IMR-90 (cell line): ENCODE data around the gene PTGER4. TPM values are rescaled to one million over a fixed set of nuclear protein-coding genes. Genes with fewer than 3 reads are reported as not detected.

ENCODE experiments used
- ATAC-seq: fragments of 200-7000 bp; cut with Tn5 transposase; 2 replicates; pipeline ENCODE4 v1.9.1; 2020; ENCODE audit warnings: low read depth, mild to moderate bottlenecking, moderate library complexity
- BruUV-seq: library from RNA; stranded (reverse); fragments of 400-500 nt; replicated peaks from 2 replicates; lab custom pipeline; 2021; lab: Mats Ljungman, UMichigan
- CTCF ChIA-PET: fragments of 300-600 bp; formaldehyde crosslinking; extraction: SDS; loops from one replicate; lab custom pipeline; 2021; ENCODE audit warnings: antibody characterized with exemption; lab: Yijun Ruan, JAX
- POLR2A ChIA-PET: fragments of 300-600 bp; sonication (Branson Sonifier 250); formaldehyde crosslinking; loops from one replicate; lab custom pipeline; 2022; ENCODE audit warnings: antibody characterized with exemption; ENCODE audit not compliant: unreplicated experiment; lab: Charles Lee
- DNase-seq: peaks from one replicate; pipeline ENCODE4 v3.0.0; 2013
- H2AFZ ChIP-seq: replicated peaks from 2 replicates; pipeline ENCODE3; 2013; ENCODE audit warnings: low read length, mild to moderate bottlenecking; ENCODE audit not compliant: poor library complexity
- H2AK5ac ChIP-seq: 2 replicates; pipeline ENCODE4 v1.6.1; 2013; ENCODE audit warnings: low read depth, low read length, inconsistent platforms
- H2AK9ac ChIP-seq: replicated peaks from 2 replicates; pipeline ENCODE3; 2013; ENCODE audit warnings: mild to moderate bottlenecking, low read depth, low read length, moderate library complexity; ENCODE audit not compliant: poor library complexity
- H2BK120ac ChIP-seq: 2 replicates; pipeline ENCODE4 v1.6.1; 2013; ENCODE audit warnings: low read depth, low read length, inconsistent platforms
- H2BK15ac ChIP-seq: 3 replicates; pipeline ENCODE4 v1.6.1; 2013; ENCODE audit warnings: low read depth, low read length, inconsistent platforms
- H2BK20ac ChIP-seq: 2 replicates; pipeline ENCODE4 v1.6.1; 2013; ENCODE audit warnings: low read depth, mild to moderate bottlenecking, inconsistent platforms, low read length, moderate library complexity
- H2BK5ac ChIP-seq: 2 replicates; pipeline ENCODE4 v1.6.1; 2013; ENCODE audit warnings: mild to moderate bottlenecking, low read depth, low read length, inconsistent platforms; ENCODE audit not compliant: poor library complexity, severe bottlenecking
- H3K14ac ChIP-seq: replicated peaks from 2 replicates; pipeline ENCODE4 v1.6.1; 2013; ENCODE audit warnings: low read depth, low read length, inconsistent platforms
- H3K18ac ChIP-seq: 2 replicates; pipeline ENCODE4 v1.6.1; 2013; ENCODE audit warnings: low read depth, low read length, control low read depth
- H3K23ac ChIP-seq: 2 replicates; pipeline ENCODE4 v1.6.1; 2013; ENCODE audit warnings: low read depth, low read length, inconsistent platforms
- H3K27ac ChIP-seq: 2 replicates; pipeline ENCODE4 v1.5.1; 2013; ENCODE audit warnings: mild to moderate bottlenecking, control low read depth, low read length; ENCODE audit not compliant: insufficient read depth
- H3K27me3 ChIP-seq: 2 replicates; pipeline ENCODE4 v1.6.1; 2013; ENCODE audit warnings: low read length; ENCODE audit not compliant: control insufficient read depth, insufficient read depth
- H3K36me3 ChIP-seq: 2 replicates; pipeline ENCODE4 v1.6.1; 2013; ENCODE audit warnings: low read length, mixed read lengths; ENCODE audit not compliant: control insufficient read depth, insufficient read depth
- H3K4ac ChIP-seq: 2 replicates; pipeline ENCODE4 v1.6.1; 2013; ENCODE audit warnings: low read depth, low read length, inconsistent platforms
- H3K4me1 ChIP-seq: 2 replicates; pipeline ENCODE4 v1.6.1; 2013; ENCODE audit warnings: low read length, mixed read lengths; ENCODE audit not compliant: control insufficient read depth, insufficient read depth
- H3K4me2 ChIP-seq: 2 replicates; pipeline ENCODE4 v1.6.1; 2013; ENCODE audit warnings: low read depth, mild to moderate bottlenecking, control low read depth, low read length, moderate library complexity
- H3K4me3 ChIP-seq: 2 replicates; pipeline ENCODE4 v1.5.1; 2013; ENCODE audit warnings: low read depth, mild to moderate bottlenecking, control low read depth, low read length, moderate library complexity; ENCODE audit not compliant: insufficient read depth
- H3K56ac ChIP-seq: 2 replicates; pipeline ENCODE4 v1.6.1; 2013; ENCODE audit warnings: low read length, inconsistent platforms; ENCODE audit not compliant: insufficient read depth; ENCODE audit errors: extremely low read depth
- H3K79me1 ChIP-seq, 2 experiments: 2 replicates each; pipeline ENCODE4 v1.6.1; 2013; ENCODE audit warnings: low read length in 2 of 2, inconsistent platforms in 1 of 2, low read depth in 1 of 2
- H3K9ac ChIP-seq: 2 replicates; pipeline ENCODE4 v1.6.1; 2013; ENCODE audit warnings: low read depth, low read length, control low read depth
- H3K9me1 ChIP-seq: 2 replicates; pipeline ENCODE4 v1.6.1; 2013; ENCODE audit warnings: low read length, inconsistent platforms; ENCODE audit not compliant: insufficient read depth
- H3K9me3 ChIP-seq: 2 replicates; pipeline ENCODE4 v1.6.1; 2013; ENCODE audit warnings: low read length; ENCODE audit not compliant: control insufficient read depth, insufficient read depth
- H4K20me1 ChIP-seq: 2 replicates; pipeline ENCODE4 v1.6.1; 2013; ENCODE audit warnings: low read length, inconsistent platforms; ENCODE audit not compliant: insufficient read depth
- H4K5ac ChIP-seq: 2 replicates; pipeline ENCODE4 v1.6.1; 2013; ENCODE audit warnings: mild to moderate bottlenecking, low read depth, low read length, control low read depth
- H4K8ac ChIP-seq, 2 experiments: 2 replicates each; pipeline ENCODE4 v1.6.1; 2013; ENCODE audit warnings: low read depth in 2 of 2, low read length in 2 of 2, control low read depth in 1 of 2, inconsistent platforms in 1 of 2
- H4K91ac ChIP-seq: 2 replicates; pipeline ENCODE4 v1.6.1; 2013; ENCODE audit warnings: low read depth, low read length, inconsistent platforms; ENCODE audit not compliant: insufficient read depth
- RAD21 ChIP-seq: IDR thresholded peaks from 2 replicates; pipeline ENCODE4 v1.6.1; 2012; ENCODE audit warnings: low read length, improper control_type of control experiment
- WGBS, 2 experiments: methylation state at CpG; one replicate each; pipeline versions ENCODE4 v1.1.5 to v1.1.7; 2013; ENCODE audit warnings: missing lambda C conversion rate in 2 of 2; ENCODE audit not compliant: insufficient read length in 1 of 2; ENCODE audit errors: extremely low coverage in 2 of 2; 5-methylcytosine and 5-hydroxymethylcytosine counted together
- dilution Hi-C: fragments of 300-500 bp; cut with HindIII; formaldehyde crosslinking; loops from one replicate; pipeline ENCODE4 v1.14.3; 2018; ENCODE audit warnings: low sequenced_read_pairs; ENCODE audit not compliant: unreplicated experiment
- in situ Hi-C: fragments of 300-500 bp; cut with MboI; formaldehyde crosslinking; loops from 3 replicates; pipeline ENCODE4 v1.14.3; 2019; ENCODE audit warnings: low sequenced_read_pairs, inconsistent platforms, mixed read lengths
- intact Hi-C: fragments of 100-400 bp; cut with micrococcal nuclease; formaldehyde crosslinking; loops from 2 replicates; pipeline ENCODE4 v1.10.0; 2022
- polyA plus RNA-seq, 3 experiments: library from polyadenylated mRNA; depleted of rRNA; stranded (reverse); fragments of >200 nt; gene quantifications; 2 replicates each; pipeline ENCODE4 v1.2.3, GENCODE V29; 2012; ENCODE audit warnings: low replicate concordance in 1 of 3
- total RNA-seq: library from RNA; depleted of rRNA; stranded (reverse); fragments of >200 nt; gene quantifications from 2 replicates; pipeline ENCODE4 v1.2.3, GENCODE V29; 2012

The PTGER4 gene
- total and polyA plus RNA-seq, 2 of the 4 experiments (the other 2 are of a cell fraction), result 7.9 to 10.1 TPM

DNA sequence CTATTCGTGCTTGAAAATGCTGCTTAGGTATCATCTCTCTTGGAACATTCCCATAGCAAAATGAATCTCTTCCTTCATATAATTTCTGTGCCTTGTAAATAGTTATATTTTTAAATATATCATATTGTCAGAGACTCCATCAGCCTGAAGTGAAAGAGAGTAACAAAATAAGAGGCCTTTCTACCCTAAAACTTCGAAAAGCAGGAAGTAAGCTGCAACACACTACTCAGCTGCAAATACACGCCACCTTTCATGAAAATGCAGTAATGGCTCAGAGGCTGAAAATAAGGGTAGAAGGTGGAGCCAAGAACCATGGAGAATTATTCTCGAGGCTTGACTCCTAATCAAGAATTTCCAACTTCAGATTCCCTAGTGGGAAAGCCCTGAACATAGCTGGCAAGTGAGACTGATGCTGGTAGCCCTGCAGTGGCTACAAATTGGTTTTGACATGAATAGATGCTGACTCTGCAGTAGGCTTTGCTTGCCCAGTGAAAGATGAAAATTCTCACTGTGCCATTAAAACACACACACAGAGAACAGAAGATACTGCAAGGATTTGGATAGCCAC lies 30.2 kb upstream of the PTGER4 start:
- CTCF ChIA-PET, result no interaction called here
- ATAC-seq (no peak), DNase-seq (no peak)
- Histone ChIP-seq H2AK9ac (no peak overlapping the region), H3K36me3 (no peaks in the 10 kb centered on the region), H3K4me2 (no peak overlapping the region), H2AK5ac (no peak overlapping the region), H3K27ac (no peak overlapping the region), H2BK5ac (no peak overlapping the region), H4K91ac (no peak overlapping the region), H4K20me1 (no peaks in the 10 kb centered on the region), H3K23ac (no peak overlapping the region), H3K9ac (no peak overlapping the region), H3K9me3 (no peaks in the 10 kb centered on the region), H3K4me1 (no peaks in the 10 kb centered on the region), H4K5ac (no peak overlapping the region), H3K4ac (no peak overlapping the region), H3K9me1 (peaks cover 4% of the 10 kb centered on the region; the same call in 1 of the 2 replicates), H2BK120ac (no peak overlapping the region), H2BK20ac (no peak overlapping the region), H3K27me3 (no peaks in the 10 kb centered on the region), H3K4me3 (no peak overlapping the region), H3K14ac (no peak overlapping the region), H3K79me1 (no peaks in the 10 kb centered on the region), H2AFZ (no peak overlapping the region), H4K8ac (no peak overlapping the region), H2BK15ac (no peak overlapping the region), H3K56ac (no peak overlapping the region), H3K18ac (no peak overlapping the region)
- no CpG with 5 or more reads among the region's 4 CpGs for WGBS, 2 experiments
- dilution Hi-C loops (no loop called here), in situ Hi-C loops (no loop called here), intact Hi-C loops (no loop called here)
- TF ChIP-seq RAD21, result no peak
- POLR2A ChIA-PET, result no interaction called here
- BruUV-seq, result no TSS peak
